ENCODE data around the gene YIPF6.
"Not testable (repeated sequence)": the region's sequence is repeated elsewhere in the genome, so short reads cannot be mapped to it uniquely, and the experiment has no call there.

Gene YIPF6

GRCh38 chrX:68511255-68511654 lies 12.4 kb downstream of the YIPF6 start:
- H3K27ac ChIP-seq (ENCODE audit: low read length): no peak overlapping the region
- H3K9me3 ChIP-seq (ENCODE audit: insufficient read depth, low read depth, low read length): no peaks in the 10 kb centered on the region
- no peaks in the 10 kb centered on the region for H3K4me1 ChIP-seq (ENCODE audit: insufficient read depth, low read length)
- H3K4me3 ChIP-seq (ENCODE audit: low read length): no peak overlapping the region
- peaks cover 48% of the 10 kb centered on the region for H3K36me3 ChIP-seq (ENCODE audit: insufficient read depth, low read depth, low read length)
- H3K9ac ChIP-seq (ENCODE audit: low read depth, low read length): no peak overlapping the region
- no peaks in the 10 kb centered on the region for H3K27me3 ChIP-seq (ENCODE audit: insufficient read depth, low read length)

GRCh38 chrX:68524680-68525079 lies 25.8 kb downstream of the YIPF6 start:
- H3K9ac ChIP-seq (ENCODE audit: low read depth, low read length); H3K4me1 ChIP-seq (ENCODE audit: insufficient read depth, low read length); H3K27me3 ChIP-seq (ENCODE audit: insufficient read depth, low read length); H3K4me3 ChIP-seq (ENCODE audit: low read length); H3K9me3 ChIP-seq (ENCODE audit: insufficient read depth, low read depth, low read length); H3K27ac ChIP-seq (ENCODE audit: low read length): not testable (repeated sequence)
- peaks cover 40% of the 10 kb centered on the region for H3K36me3 ChIP-seq (ENCODE audit: insufficient read depth, low read depth, low read length)

- Histone ChIP-seq H3K27ac (ENCODE audit: low read length) (no peak overlapping the region), H3K36me3 (ENCODE audit: insufficient read depth, low read depth, low read length) (peaks cover 24% of the 10 kb centered on the region), H3K4me1 (ENCODE audit: insufficient read depth, low read length) (no peaks in the 10 kb centered on the region), H3K27me3 (ENCODE audit: insufficient read depth, low read length) (no peaks in the 10 kb centered on the region), H3K9me3 (ENCODE audit: insufficient read depth, low read depth, low read length) (no peaks in the 10 kb centered on the region), H3K9ac (ENCODE audit: low read depth, low read length) (no peak overlapping the region), H3K4me3 (ENCODE audit: low read length) (no peak overlapping the region)
These were observed 34.1 kb downstream of the YIPF6 start for GRCh38 chrX:68532831-68533533.

GRCh38 chrX:68533656-68534055 lies 34.8 kb downstream of the YIPF6 start:
- Histone ChIP-seq H3K27me3 (ENCODE audit: insufficient read depth, low read length) (no peaks in the 10 kb centered on the region), H3K27ac (ENCODE audit: low read length) (no peak overlapping the region), H3K4me1 (ENCODE audit: insufficient read depth, low read length) (no peaks in the 10 kb centered on the region), H3K36me3 (ENCODE audit: insufficient read depth, low read depth, low read length) (peaks cover 24% of the 10 kb centered on the region), H3K4me3 (ENCODE audit: low read length) (no peak overlapping the region), H3K9me3 (ENCODE audit: insufficient read depth, low read depth, low read length) (no peaks in the 10 kb centered on the region), H3K9ac (ENCODE audit: low read depth, low read length) (no peak overlapping the region)

GRCh38 chrX:68534691-68535090 lies 35.8 kb downstream of the YIPF6 start:
- H3K27ac ChIP-seq (ENCODE audit: low read length): no peak overlapping the region
- no peak overlapping the region for H3K9ac ChIP-seq (ENCODE audit: low read depth, low read length)
- no peak overlapping the region for H3K4me3 ChIP-seq (ENCODE audit: low read length)
- peaks cover 24% of the 10 kb centered on the region for H3K36me3 ChIP-seq (ENCODE audit: insufficient read depth, low read depth, low read length)
- H3K27me3 ChIP-seq (ENCODE audit: insufficient read depth, low read length): no peaks in the 10 kb centered on the region
- no peaks in the 10 kb centered on the region for H3K4me1 ChIP-seq (ENCODE audit: insufficient read depth, low read length)
- H3K9me3 ChIP-seq (ENCODE audit: insufficient read depth, low read depth, low read length): no peaks in the 10 kb centered on the region

GRCh38 chrX:68536429-68536828 lies 37.6 kb downstream of the YIPF6 start:
- H3K36me3 ChIP-seq (ENCODE audit: insufficient read depth, low read depth, low read length): peaks cover 23% of the 10 kb centered on the region
- H3K4me1 ChIP-seq (ENCODE audit: insufficient read depth, low read length): no peaks in the 10 kb centered on the region
- no peak overlapping the region for H3K4me3 ChIP-seq (ENCODE audit: low read length)
- H3K27ac ChIP-seq (ENCODE audit: low read length): no peak overlapping the region
- H3K9me3 ChIP-seq (ENCODE audit: insufficient read depth, low read depth, low read length): no peaks in the 10 kb centered on the region
- no peaks in the 10 kb centered on the region for H3K27me3 ChIP-seq (ENCODE audit: insufficient read depth, low read length)
- H3K9ac ChIP-seq (ENCODE audit: low read depth, low read length): no peak overlapping the region

- Histone ChIP-seq H3K4me3 (ENCODE audit: low read length) (no peak overlapping the region), H3K27me3 (ENCODE audit: insufficient read depth, low read length) (no peaks in the 10 kb centered on the region), H3K36me3 (ENCODE audit: insufficient read depth, low read depth, low read length) (peaks cover 18% of the 10 kb centered on the region), H3K4me1 (ENCODE audit: insufficient read depth, low read length) (no peaks in the 10 kb centered on the region), H3K9ac (ENCODE audit: low read depth, low read length) (no peak overlapping the region), H3K27ac (ENCODE audit: low read length) (no peak overlapping the region), H3K9me3 (ENCODE audit: insufficient read depth, low read depth, low read length) (no peaks in the 10 kb centered on the region)
These were observed 38.0 kb downstream of the YIPF6 start for GRCh38 chrX:68536884-68537283.

GRCh38 chrX:68550193-68550592 lies 51.3 kb downstream of the YIPF6 start:
- Histone ChIP-seq H3K9me3 (ENCODE audit: insufficient read depth, low read depth, low read length) (no peaks in the 10 kb centered on the region), H3K27me3 (ENCODE audit: insufficient read depth, low read length) (no peaks in the 10 kb centered on the region), H3K27ac (ENCODE audit: low read length) (no peak overlapping the region), H3K4me1 (ENCODE audit: insufficient read depth, low read length) (no peaks in the 10 kb centered on the region), H3K4me3 (ENCODE audit: low read length) (no peak overlapping the region), H3K36me3 (ENCODE audit: insufficient read depth, low read depth, low read length) (no peaks in the 10 kb centered on the region), H3K9ac (ENCODE audit: low read depth, low read length) (no peak overlapping the region)

GRCh38 chrX:68556036-68556435 lies 57.2 kb downstream of the YIPF6 start:
- Histone ChIP-seq H3K4me1 (ENCODE audit: insufficient read depth, low read length) (no peaks in the 10 kb centered on the region), H3K9me3 (ENCODE audit: insufficient read depth, low read depth, low read length) (no peaks in the 10 kb centered on the region), H3K27me3 (ENCODE audit: insufficient read depth, low read length) (no peaks in the 10 kb centered on the region), H3K4me3 (ENCODE audit: low read length) (no peak overlapping the region), H3K36me3 (ENCODE audit: insufficient read depth, low read depth, low read length) (no peaks in the 10 kb centered on the region), H3K9ac (ENCODE audit: low read depth, low read length) (no peak overlapping the region), H3K27ac (ENCODE audit: low read length) (no peak overlapping the region)

- not testable (repeated sequence) for H3K9me3 ChIP-seq (ENCODE audit: insufficient read depth, low read depth, low read length); H3K36me3 ChIP-seq (ENCODE audit: insufficient read depth, low read depth, low read length)
These were observed 58.3 kb downstream of the YIPF6 start for GRCh38 chrX:68557126-68557525.

GRCh38 chrX:68559905-68560304 lies 61.1 kb downstream of the YIPF6 start:
- H3K4me1 ChIP-seq (ENCODE audit: insufficient read depth, low read length); H3K27me3 ChIP-seq (ENCODE audit: insufficient read depth, low read length); H3K27ac ChIP-seq (ENCODE audit: low read length); H3K9me3 ChIP-seq (ENCODE audit: insufficient read depth, low read depth, low read length); H3K4me3 ChIP-seq (ENCODE audit: low read length); H3K36me3 ChIP-seq (ENCODE audit: insufficient read depth, low read depth, low read length); H3K9ac ChIP-seq (ENCODE audit: low read depth, low read length): not testable (repeated sequence)

More at GRCh38 chrX:68557126-68557525, 58.3 kb downstream of the YIPF6 start:
- H3K27ac ChIP-seq (ENCODE audit: low read length); H3K4me3 ChIP-seq (ENCODE audit: low read length); H3K4me1 ChIP-seq (ENCODE audit: insufficient read depth, low read length); H3K27me3 ChIP-seq (ENCODE audit: insufficient read depth, low read length); H3K9ac ChIP-seq (ENCODE audit: low read depth, low read length): not testable (repeated sequence)

- no peaks in the 10 kb centered on the region for H3K9me3 ChIP-seq (ENCODE audit: insufficient read depth, low read depth, low read length)
- no peaks in the 10 kb centered on the region for H3K27me3 ChIP-seq (ENCODE audit: insufficient read depth, low read length)
- H3K4me1 ChIP-seq (ENCODE audit: insufficient read depth, low read length): no peaks in the 10 kb centered on the region
- H3K27ac ChIP-seq (ENCODE audit: low read length): no peak overlapping the region
- H3K9ac ChIP-seq (ENCODE audit: low read depth, low read length): no peak overlapping the region
- no peaks in the 10 kb centered on the region for H3K36me3 ChIP-seq (ENCODE audit: insufficient read depth, low read depth, low read length)
- H3K4me3 ChIP-seq (ENCODE audit: low read length): no peak overlapping the region
These were observed 69.3 kb downstream of the YIPF6 start for GRCh38 chrX:68568136-68568535.
